GM12874 (cell line): Measurements from ENCODE around the gene POLR3E.

ENCODE experiments used
- CTCF ChIP-seq: IDR thresholded peaks from 2 replicates; pipeline ENCODE4 v1.5.1; 2011; ENCODE audit warnings: low read depth, mild to moderate bottlenecking, control low read depth, low read length, moderate library complexity; ENCODE audit not compliant: insufficient read depth

POLR3E gene

GRCh38 chr16:22292320-22292719 is 4.9 kb upstream of the POLR3E start:
- no peak for TF ChIP-seq CTCF

GRCh38 chr16:22293137-22294106 is 3.8 kb upstream of the POLR3E start:
- no peak for TF ChIP-seq CTCF

- TF ChIP-seq CTCF = no peak
Observed at GRCh38 chr16:22296225-22297113, 740 bp upstream of the POLR3E start.

GRCh38 chr16:22297871-22298733 is 893 bp downstream of the POLR3E start:
- TF ChIP-seq CTCF = no peak

GRCh38 chr16:22299036-22299435 is 1.8 kb downstream of the POLR3E start:
- TF ChIP-seq CTCF = no peak

- peak; percentile 76 for TF ChIP-seq CTCF
Observed at GRCh38 chr16:22300427-22301071, 3.3 kb downstream of the POLR3E start.
